ENCODE data around the gene APBB2.

Gene APBB2

DNA sequence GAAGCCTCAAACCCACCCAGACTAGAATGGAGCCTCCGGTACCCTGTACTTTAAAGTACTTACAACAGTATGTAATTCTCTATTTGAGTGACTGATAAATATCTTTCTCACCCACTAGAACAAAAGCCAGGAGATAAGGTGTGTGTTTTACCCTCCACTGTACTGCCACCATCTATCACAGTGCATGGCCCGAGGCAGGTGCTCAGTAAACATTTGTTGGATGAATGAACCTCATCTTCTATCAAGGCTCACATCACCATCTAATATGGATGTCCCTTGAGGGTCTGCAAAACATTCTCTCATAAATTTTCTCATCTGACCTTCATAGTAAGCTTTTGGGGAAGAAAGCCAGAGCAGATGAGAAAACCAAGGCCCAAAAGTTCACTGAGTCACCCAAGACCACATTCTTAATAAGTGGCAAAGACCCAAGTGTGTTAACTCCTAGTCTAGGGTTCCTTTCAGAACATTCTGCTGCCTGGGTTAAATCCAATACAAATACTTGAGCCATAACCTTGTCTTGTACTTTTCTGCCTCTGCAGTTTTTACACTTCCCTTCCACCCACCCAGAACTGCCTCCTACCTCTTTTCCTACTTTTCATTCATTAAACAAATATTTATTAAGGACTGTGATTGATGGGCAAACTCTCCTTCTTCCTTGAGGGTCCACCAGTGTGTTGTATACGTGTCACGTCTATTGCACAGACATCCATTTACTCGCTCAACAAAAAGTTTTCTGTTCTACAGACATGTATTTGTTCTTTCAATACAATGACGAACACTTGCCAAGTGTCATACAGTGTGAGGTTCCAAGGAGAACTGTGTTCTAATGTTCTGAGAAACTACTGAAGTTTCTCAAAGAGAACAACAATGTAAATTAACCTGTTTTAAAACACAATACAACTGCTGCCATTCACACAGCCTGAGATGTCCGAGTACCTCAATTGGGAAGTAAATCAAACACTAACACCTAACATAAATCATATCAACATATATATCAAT is 35.7 kb downstream of the APBB2 start:
- H3K27ac ChIP-seq, result no peak overlapping the region
- TF ChIP-seq, protein P1, sequence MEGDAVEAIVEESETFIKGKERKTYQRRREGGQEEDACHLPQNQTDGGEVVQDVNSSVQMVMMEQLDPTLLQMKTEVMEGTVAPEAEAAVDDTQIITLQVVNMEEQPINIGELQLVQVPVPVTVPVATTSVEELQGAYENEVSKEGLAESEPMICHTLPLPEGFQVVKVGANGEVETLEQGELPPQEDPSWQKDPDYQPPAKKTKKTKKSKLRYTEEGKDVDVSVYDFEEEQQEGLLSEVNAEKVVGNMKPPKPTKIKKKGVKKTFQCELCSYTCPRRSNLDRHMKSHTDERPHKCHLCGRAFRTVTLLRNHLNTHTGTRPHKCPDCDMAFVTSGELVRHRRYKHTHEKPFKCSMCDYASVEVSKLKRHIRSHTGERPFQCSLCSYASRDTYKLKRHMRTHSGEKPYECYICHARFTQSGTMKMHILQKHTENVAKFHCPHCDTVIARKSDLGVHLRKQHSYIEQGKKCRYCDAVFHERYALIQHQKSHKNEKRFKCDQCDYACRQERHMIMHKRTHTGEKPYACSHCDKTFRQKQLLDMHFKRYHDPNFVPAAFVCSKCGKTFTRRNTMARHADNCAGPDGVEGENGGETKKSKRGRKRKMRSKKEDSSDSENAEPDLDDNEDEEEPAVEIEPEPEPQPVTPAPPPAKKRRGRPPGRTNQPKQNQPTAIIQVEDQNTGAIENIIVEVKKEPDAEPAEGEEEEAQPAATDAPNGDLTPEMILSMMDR (conservative IDR thresholded peaks at IDR 0.05), result no peak

DNA sequence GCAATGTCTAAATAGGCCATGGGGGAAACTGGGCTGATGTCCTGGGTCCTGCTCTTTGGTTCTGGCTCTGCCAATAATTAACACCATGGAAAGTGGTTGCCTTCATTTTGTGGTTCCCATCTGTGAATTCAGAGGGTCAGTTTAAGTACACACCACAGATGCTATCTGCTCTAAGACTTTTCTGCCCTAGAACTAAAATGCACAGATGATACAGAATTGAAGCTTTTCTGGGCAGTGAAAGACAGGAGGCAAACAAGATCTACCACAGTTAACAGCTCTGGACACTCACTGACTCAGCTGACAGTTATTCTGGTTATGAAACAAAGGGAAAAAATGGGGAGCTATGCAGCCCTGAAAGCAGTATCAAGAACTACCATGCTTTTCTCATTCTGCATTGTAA is 37.3 kb downstream of the APBB2 start:
- TF ChIP-seq, protein P1 (conservative IDR thresholded peaks at IDR 0.05), result no peak
- no peak overlapping the region for H3K27ac ChIP-seq

DNA sequence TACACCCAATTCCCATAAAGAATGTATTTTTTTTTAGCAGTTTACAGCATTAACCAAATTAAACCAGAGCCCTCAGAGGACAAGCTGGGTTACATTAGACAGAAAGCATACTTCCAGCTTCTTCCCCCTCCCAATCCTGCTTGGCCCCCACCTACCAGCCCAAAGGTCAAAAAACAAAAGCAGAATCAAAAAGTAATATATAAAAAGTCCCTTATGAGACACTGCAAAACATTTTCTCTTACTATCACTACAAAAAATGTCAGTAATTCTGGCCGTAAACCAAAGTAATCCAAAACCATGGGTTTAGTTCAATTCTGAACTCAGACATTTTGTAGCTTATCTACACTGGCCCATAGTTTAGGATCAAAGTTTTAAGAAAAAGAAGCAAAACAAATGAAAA is 38.0 kb downstream of the APBB2 start:
- no peak overlapping the region for H3K27ac ChIP-seq
- TF ChIP-seq, protein P1 (conservative IDR thresholded peaks at IDR 0.05), result no peak

DNA sequence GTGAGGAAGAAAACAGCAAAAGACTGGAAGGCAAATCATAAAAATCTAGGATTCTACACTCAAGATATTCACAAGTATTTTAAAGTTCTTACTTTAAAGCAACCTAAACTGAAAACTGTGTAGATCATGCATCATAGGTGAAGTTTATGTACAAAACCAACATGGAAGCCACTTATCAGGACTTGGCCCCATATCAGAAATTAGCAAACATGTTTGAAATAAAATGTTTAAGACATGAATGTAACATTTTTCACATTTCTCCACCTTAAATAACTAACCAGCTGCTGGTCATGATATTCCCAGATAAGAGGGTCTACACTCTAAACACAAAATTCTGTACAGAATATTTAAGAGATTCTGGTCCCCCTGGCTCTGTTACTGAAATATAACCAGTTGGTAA is 38.5 kb downstream of the APBB2 start:
- TF ChIP-seq, protein P1 (conservative IDR thresholded peaks at IDR 0.05), result no peak
- H3K27ac ChIP-seq, result no peak overlapping the region

DNA sequence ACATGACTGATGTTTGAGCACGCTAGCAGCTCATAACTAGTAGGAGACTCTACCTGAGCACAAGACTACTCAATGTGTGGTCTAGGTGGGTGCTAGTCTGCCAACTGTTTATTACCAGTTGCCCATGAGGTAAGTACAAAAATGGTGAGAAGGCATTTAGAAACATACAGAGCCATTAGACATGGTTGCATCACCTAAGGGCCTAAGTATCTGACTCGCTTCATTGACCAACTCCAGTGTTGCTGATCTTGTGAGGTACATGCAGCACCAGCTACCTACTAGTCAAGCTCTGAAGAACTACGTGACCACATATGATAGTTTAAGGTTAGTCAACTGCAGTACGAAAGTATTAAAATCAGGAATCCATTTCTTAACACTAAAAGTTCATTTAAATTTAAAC is 39.9 kb downstream of the APBB2 start:
- no peak overlapping the region for H3K27ac ChIP-seq
- TF ChIP-seq, protein P1 (conservative IDR thresholded peaks at IDR 0.05), result no peak

DNA sequence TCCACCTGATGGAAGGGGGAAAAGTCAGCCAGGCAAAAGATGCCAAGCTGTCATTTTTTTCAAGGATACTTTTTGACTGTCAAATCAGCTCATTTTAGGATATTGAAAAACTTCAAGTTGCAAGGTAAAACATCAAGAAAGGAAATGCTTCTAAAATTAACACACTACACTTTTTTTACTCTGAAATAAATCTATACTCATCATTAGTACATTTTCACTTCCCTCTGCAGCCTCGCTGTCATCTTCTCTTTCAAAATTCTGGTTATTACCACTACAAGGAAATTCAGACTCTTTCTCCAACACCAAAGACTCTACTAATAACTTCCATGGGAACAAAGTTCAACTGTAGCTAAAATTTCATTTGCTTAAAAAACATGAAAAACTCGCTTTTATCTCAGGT is 41.6 kb downstream of the APBB2 start:
- TF ChIP-seq, protein P1 (conservative IDR thresholded peaks at IDR 0.05), result no peak
- H3K27ac ChIP-seq, result no peak overlapping the region

DNA sequence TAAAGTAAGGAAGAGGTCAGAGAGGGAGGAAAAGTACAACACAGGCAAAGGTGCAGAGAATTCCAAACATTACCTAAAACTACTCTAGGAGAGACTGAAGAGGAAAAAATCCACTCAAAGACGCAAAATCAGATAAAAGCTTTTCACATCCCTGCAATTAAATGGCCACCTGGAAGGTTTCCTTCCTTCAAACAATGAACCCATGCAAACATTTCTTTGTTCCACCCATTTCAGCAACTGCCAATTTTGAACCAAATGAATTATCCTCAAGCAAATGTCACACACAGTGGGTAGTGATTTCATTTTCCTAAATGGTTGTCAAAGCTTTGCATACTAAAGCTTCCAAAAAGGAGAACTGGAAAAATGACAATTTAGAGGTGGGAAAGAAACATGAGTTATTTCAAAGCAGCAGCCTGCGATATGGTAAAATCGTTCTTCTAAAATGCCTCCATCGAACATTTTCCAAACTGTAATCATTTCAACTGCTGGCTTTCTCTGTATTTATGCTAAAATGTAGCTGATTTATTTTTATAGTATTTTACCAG is 45.0 kb downstream of the APBB2 start:
- TF ChIP-seq, protein P1 (conservative IDR thresholded peaks at IDR 0.05), result no peak
- H3K27ac ChIP-seq, result no peak overlapping the region

Measured in VCaP (cell line).